ENCODE results near the gene HSPA12B. TPM values are rescaled to one million over a fixed set of nuclear protein-coding genes. Genes with fewer than 3 reads are reported as not detected.

The HSPA12B gene
- total RNA-seq, 2 donors from 2014 or later: 15.7 to 19.3 TPM

- no peak for ATAC-seq
Observed at GRCh38 chr20:3741836-3742458, 9.5 kb downstream of the HSPA12B start.

GRCh38 chr20:3743251-3743650 lies 10.8 kb downstream of the HSPA12B start:
- DNase-seq (no peak), ATAC-seq (no peak)
- intact Hi-C loops (cut with DNase I): no loop called here

More at GRCh38 chr20:3741836-3742458, 9.5 kb downstream of the HSPA12B start:
- no peak for DNase-seq
- intact Hi-C loops (cut with DNase I): no loop called here

- intact Hi-C loops (cut with DNase I): no loop called here
- DNase-seq (no peak), ATAC-seq (no peak)
Observed at GRCh38 chr20:3744037-3744436, 11.6 kb downstream of the HSPA12B start.

- peak; percentile 69 to 76 for ATAC-seq
- peak; percentile 79 for DNase-seq
- intact Hi-C loops (cut with DNase I): no loop called here
Observed at GRCh38 chr20:3744806-3745685, 12.6 kb downstream of the HSPA12B start.

- ATAC-seq (no peak), DNase-seq (peak; percentile 21)
- intact Hi-C loops (cut with DNase I): no loop called here
Observed at GRCh38 chr20:3745686-3746173, 13.2 kb downstream of the HSPA12B start.

GRCh38 chr20:3747471-3747870 lies 15.0 kb downstream of the HSPA12B start:
- intact Hi-C loops (cut with DNase I): no loop called here
- DNase-seq (no peak), ATAC-seq (no peak)

GRCh38 chr20:3748073-3748472 lies 15.6 kb downstream of the HSPA12B start:
- intact Hi-C loops (cut with DNase I): no loop called here
- no peak for DNase-seq
- ATAC-seq: no peak

GRCh38 chr20:3749087-3749688 lies 16.7 kb downstream of the HSPA12B start:
- ATAC-seq (no peak), DNase-seq (no peak)
- intact Hi-C loops (cut with DNase I): no loop called here

GRCh38 chr20:3749689-3750531 lies 17.4 kb downstream of the HSPA12B start:
- intact Hi-C loops (cut with DNase I): loop anchor here in 1 of 2 donors (5.0 kb wide), 1 partner anchor 33 kb away; no protein-coding TSS in a partner anchor
- ATAC-seq (peak in 1 of 2 donors; percentile 9), DNase-seq (no peak)

- intact Hi-C loops (cut with DNase I): loop anchor here in 1 of 2 donors (5.0 kb wide), 1 partner anchor 34 kb away; no protein-coding TSS in a partner anchor
- DNase-seq: no peak
- no peak for ATAC-seq
Observed at GRCh38 chr20:3751305-3751674, 18.8 kb downstream of the HSPA12B start.

- peak; percentile 78 for DNase-seq
- intact Hi-C loops (cut with DNase I): loop anchor here in 1 of 2 donors (5.0 kb wide), 1 partner anchor 35 kb away; no protein-coding TSS in a partner anchor
Observed at GRCh38 chr20:3751675-3752385, 19.3 kb downstream of the HSPA12B start.

GRCh38 chr20:3752386-3752759 lies 19.9 kb downstream of the HSPA12B start:
- no peak for ATAC-seq
- intact Hi-C loops (cut with DNase I): loop anchor here in 1 of 2 donors (5.0 kb wide), 1 partner anchor 35 kb away; no protein-coding TSS in a partner anchor

More at GRCh38 chr20:3751675-3752385, 19.3 kb downstream of the HSPA12B start:
- peak; percentile 64 to 70 for ATAC-seq

GRCh38 chr20:3753098-3753497 lies 20.6 kb downstream of the HSPA12B start:
- intact Hi-C loops (cut with DNase I): loop anchor here in 1 of 2 donors (5.0 kb wide), 1 partner anchor 36 kb away; no protein-coding TSS in a partner anchor
- ATAC-seq: peak; percentile 64 to 65
- peak; percentile 64 for DNase-seq

More at GRCh38 chr20:3752386-3752759, 19.9 kb downstream of the HSPA12B start:
- DNase-seq: no peak

GRCh38 chr20:3753501-3754275 lies 21.2 kb downstream of the HSPA12B start:
- intact Hi-C loops (cut with DNase I): loop anchor here in 1 of 2 donors (5.0 kb wide), 1 partner anchor 36 kb away; no protein-coding TSS in a partner anchor
- DNase-seq (no peak), ATAC-seq (no peak)

- intact Hi-C loops (cut with DNase I): loop anchor here in 1 of 2 donors (5.0 kb wide), 1 partner anchor 37 kb away; no protein-coding TSS in a partner anchor
- DNase-seq (no peak), ATAC-seq (no peak)
Observed at GRCh38 chr20:3754276-3754630, 21.8 kb downstream of the HSPA12B start.

- DNase-seq (no peak), ATAC-seq (no peak)
- intact Hi-C loops (cut with DNase I): no loop called here
Observed at GRCh38 chr20:3755269-3755668, 22.8 kb downstream of the HSPA12B start.

- DNase-seq (no peak), ATAC-seq (no peak)
- intact Hi-C loops (cut with DNase I): no loop called here
Observed at GRCh38 chr20:3755814-3756480, 23.5 kb downstream of the HSPA12B start.

Data from left cardiac atrium (tissue), 4 donors.